ENCODE data around the gene ZFHX3. TPM values are rescaled to one million over a fixed set of nuclear protein-coding genes. Genes with fewer than 3 reads are reported as not detected.
"Not testable (repeated sequence)": the region's sequence is repeated elsewhere in the genome, so short reads cannot be mapped to it uniquely, and the experiment has no call there.

The ZFHX3 gene
- total RNA-seq, 1 donor from 2014 or later, result 3.9 TPM

DNA sequence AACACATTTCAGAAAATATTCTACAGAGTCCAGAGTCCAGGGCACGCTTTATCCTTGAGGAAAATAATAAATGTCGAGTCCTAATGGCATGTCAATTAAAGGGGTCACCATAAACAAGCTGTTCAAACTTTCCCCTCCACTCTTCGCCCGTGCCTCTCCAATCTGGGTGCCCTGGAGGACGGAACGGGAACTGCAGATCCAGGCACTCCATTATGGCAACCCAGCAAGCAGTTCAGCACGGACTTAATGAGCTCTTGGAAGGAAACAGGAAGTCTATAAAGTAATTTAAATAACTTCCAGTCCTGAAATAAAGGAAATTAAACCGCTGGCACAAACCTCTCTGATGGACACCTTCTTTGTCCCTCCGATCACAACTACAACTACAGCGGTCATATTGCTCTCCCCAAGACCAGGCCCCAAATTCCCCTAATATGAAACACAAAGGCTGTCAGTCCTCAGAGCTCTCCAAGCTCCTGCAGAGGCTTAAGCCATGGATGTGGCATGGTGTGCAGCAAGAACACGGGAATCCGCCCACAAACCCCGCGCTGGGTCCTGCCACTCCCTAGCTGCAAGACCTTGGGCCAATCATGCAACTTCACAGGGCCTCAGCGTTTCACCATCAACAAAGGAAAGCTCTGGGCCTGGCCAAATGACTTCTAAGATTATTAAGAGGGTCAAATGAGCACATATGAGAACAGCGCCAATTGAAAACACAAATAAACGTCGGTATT lies 52.6 kb downstream of the ZFHX3 start:
- no peak for ATAC-seq

DNA sequence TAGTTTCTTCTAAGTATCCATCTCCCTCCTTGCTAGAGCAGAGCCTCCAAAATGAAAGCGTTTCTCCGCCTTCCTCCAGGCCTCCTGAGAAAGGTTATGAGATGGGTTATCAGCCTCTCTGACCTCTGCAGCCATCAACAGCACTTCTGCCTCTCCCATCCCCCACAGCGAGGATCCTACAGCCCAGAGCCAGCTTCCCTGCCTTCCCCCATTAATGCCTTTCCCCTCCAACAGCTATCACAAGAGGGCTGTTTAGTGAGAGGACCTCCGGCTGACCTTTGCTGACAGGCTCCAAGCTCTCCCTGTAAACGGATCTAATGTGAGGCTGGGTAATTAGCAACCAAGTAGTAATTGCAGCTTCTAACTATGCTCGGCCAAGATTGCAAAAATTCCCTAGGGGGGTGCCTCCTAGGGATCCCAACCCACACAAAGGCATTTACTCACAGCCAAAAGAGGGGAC lies 55.8 kb downstream of the ZFHX3 start:
- ATAC-seq, result no peak

DNA sequence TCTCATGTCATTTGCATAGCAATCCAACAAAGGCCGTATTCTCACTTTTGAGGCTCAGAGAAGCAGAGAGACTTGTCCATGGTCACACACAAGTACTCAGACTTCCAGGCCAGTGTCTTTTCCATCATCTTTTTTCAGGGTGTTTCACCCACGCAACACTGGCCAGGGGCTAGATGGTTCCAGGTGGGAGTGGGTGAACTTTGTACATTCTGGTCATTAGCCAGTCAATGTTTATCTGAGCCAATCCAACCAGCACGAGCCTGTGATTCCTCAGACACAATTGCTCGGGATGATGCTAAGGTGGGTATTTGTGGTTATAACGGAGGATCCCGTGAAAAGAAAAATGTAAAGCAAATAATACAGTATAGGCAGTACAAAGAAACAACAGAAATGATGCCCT lies 56.3 kb downstream of the ZFHX3 start:
- ATAC-seq, result no peak

- no peak for ATAC-seq
These were observed 56.7 kb downstream of the ZFHX3 start for GRCh38 chr16:72991211-72991610.

DNA sequence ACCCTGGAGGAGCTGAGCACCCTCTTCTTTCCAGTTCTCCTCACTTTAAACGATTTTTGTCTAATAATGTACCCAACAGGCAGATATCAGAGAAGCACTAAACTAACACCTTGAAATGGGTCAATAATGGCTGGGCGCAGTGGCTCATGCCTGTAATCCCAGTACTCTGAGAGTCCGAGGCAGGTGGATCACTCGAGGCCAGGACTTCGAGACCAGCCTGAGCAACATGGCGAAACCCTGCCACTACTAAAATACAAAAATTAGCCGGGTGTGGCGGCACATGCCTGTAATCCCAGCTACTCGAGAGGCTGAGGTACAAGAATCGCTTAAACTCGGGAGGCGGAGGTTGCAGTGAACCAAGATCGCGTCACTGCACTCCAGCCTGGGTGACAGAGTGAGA lies 57.4 kb downstream of the ZFHX3 start:
- no peak for ATAC-seq

GRCh38 chr16:72989579-72990551 lies 58.1 kb downstream of the ZFHX3 start:
- peak; percentile 83 for ATAC-seq

DNA sequence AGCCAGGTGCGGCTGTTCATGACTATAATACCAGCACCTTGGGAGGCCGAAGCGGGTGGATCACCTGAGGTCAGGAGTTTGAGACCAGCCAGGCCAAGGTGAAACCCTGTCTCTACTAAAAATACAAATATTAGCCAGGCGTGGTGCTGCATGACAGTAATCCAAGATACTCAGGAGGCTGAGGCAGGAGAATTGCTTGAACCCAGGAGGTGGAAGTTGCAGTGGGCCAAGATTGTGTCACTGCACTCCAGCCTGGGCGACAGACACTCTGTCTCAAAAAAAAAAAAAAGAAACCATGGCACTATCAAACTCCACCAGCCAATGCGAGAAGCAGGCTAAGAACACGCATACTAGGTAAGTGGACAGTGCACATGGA lies 58.7 kb downstream of the ZFHX3 start:
- ATAC-seq, result not testable (repeated sequence)

GRCh38 chr16:72988569-72988968 lies 59.4 kb downstream of the ZFHX3 start:
- no peak for ATAC-seq

DNA sequence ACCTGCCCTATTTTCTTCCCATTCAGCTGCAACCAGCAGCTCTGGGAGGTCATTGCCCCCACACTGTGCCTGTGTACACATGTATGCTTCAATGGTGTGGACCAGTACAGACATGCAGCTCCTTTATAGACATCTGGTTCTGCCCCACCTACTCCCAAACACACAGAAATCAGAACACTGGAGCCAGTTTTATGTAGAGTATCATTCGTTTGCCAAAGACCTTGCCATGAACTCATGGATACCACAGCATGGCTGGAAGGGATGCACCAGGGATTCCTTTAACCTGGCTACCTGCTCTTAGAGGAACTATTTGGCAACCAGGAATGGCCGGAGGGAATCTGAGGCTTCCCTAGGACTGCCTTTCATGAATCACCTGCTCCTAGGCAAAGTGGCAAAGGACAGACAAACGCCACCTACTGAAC lies 60.4 kb downstream of the ZFHX3 start:
- peak; percentile 70 for ATAC-seq

DNA sequence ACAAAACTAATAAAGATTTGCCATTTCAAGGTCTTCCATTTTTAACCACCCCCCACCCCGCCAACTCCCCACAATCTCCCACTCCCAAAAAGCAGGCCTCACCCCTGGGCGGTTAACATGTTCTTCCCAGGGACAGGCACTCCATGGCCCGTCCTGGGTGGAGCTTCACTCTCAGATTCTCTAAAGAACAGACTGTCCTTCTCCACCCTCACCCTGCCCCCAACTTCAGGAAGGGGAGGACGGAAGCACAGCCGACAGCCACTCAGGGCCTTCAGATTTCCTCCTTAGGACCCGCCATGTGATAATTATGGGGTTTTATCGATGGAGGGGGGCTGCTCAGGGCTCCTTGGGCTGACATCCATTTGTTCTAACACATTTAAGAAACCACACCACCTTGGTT lies 61.9 kb downstream of the ZFHX3 start:
- ATAC-seq, result no peak

GRCh38 chr16:72985148-72985941 lies 62.6 kb downstream of the ZFHX3 start:
- ATAC-seq, result no peak

DNA sequence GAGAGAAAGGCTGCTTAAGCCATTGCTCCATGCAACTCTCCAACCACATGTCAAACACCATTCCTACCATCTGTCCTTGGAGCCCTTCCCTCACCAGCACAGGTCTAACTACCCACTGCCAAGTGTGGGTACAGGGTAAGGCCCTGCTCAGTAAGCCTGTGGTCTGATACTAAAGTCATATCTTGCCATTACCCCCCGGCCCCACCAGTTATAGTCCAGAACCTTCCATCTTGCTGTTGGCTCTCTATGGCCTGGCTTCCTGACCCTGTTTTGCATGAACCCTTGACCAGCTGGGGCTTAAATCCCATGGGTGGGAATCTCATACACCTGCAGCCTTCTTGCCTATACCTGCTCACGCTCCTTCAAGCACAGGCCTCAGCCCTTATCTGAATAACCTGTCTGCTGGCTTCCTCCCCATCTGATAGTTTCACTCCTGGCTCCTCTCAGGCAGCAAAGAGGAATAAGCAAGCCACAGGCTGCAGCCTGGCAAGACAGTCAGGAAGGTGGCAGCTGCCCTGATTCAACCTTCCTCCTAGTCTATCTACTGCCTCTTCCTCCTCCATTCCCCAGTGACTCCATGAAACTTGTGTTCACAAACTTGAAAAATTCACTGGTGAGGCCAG lies 64.1 kb downstream of the ZFHX3 start:
- no peak for ATAC-seq

DNA sequence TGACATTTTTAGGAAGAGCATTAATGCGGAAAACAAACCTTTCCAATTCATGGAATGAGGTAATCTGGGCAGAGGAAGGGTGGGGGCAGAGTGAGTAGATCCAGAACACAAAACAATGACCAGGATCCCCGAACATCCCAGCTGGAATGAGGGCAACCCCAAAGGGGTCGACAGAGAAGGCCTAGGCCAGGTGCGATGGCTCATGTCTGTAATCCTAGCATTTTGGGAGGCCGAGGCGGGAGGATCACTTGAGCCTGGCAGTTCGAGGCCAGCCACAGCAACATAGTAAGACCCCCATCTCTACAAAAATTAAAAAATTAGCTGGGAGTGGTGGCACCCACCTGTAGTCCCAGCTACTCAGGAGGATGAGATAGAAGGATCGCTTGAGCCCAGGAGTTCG lies 64.7 kb downstream of the ZFHX3 start:
- ATAC-seq, result no peak

DNA sequence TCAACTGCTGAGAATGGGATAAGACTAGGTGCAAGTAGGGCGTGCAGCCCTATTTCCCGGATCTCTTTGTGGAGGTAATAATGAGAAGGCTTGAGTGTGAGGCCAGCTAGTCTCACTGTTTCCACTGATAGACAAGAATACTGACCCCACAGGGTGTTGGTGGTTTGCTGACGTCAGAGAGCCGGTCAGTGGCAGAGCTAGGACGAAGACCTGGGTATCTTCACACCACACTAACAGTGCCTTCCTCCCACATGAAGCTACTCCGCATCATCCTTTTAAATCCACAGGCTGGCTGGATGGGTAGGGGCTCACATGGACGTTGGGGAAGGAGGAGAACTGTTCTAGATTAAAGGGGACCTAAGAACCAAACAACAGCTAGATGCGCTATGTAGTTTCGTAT lies 68.0 kb downstream of the ZFHX3 start:
- no peak for ATAC-seq

DNA sequence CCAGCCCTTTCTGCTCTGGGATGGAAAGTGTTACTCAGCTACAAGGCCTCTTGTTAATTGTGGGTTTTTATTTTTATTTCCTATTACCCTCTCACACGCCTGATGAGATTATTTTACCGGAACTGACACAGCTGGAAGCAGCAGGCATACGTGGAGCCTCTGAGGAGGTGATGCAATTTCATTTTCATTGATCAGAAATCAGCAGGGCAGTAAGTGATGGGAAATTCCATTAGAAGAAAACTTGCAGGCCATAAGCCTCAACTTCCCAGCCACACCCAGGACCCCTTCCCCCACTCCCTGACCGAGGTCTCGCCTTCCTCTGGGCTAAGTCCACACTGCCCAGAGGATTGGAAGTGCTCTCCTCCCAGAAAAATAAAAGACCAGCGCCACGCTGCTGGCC lies 69.7 kb downstream of the ZFHX3 start:
- ATAC-seq, result no peak

GRCh38 chr16:72977127-72977526 lies 70.8 kb downstream of the ZFHX3 start:
- no peak for ATAC-seq

DNA sequence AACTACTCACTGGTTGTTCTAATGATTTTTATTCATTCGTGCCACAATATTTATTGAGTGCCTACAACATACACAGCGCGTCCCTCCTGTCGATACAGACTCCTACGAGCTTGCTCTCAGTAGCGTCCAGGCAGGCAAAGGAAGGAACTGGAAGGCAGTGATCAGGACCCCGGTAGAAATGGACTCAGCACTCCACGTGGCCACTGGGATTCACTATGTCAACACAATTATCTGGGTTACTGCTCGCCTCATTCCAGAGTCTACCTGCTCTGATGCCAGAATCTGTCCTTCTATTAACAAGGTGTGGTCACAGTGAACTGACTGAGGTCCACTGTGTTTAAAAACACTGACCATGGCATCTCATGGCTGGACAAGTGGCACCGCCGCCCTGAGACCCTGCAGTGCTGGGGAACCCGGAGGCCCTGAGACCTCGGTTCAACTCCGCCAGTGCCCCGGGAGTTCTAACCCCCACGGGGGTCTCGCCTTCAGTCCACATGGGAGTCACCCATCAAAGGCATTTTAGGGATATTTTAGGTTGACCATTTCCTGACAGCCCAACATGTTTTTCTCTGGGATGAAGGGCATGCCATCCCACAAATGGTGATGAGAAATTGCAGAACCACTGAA lies 71.4 kb downstream of the ZFHX3 start:
- no peak for ATAC-seq

DNA sequence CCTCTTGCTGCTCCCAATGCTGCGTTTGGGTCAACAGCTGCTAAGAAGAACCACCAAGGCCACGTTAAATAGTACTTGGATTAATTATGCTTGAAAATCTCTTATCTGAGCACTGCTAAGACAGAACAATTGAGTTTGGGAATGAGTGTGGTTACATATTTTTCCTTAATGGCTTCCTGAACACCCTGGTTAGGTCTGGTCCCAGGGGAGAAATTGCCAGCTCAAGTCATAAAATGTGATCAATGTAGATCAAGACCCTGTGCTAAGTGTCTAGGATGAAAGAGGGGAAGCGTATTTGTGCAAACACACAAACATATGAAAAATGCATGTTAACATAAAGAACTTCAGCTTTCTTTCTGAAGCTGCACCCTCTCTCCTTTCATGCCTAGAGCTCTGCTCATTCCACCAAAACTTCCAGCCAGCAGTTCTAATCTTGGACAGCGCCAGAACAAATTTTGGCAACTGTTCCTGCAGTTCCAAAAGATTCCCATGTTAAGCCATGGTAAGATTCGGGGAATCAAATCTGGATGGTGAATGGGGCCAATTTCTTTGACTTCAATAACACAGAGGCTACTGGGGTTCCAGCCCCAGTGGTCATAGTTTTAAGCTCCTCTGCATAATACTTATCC lies 72.0 kb downstream of the ZFHX3 start:
- no peak for ATAC-seq

DNA sequence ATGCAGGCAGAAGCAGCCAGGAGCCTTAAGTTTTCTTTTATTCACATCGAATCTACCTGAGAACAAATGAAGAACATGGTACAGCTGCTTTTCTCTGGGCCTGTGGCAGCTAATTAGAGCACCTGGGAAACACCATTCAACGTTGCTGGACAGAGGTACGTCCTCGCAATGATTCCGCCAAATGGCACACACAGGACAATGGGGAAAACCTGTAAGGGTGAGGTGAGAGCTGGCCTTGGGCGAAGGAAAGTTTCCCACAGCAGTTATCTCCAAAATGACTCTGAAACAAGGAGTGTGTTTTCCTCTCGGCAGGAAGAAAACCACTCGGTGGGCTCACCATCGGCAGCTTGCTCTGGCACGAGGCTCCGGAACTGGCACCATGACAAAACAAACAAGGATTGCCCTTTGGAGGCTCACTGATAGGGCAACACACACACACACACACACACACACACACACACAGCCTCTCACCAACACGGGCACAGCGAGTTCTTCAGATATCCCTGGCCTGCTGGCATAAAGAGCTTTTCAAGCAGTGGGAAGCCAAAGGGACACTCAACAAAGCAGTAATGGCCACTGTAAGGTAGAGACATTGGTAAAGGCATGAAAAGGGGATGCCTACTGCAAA lies 73.7 kb downstream of the ZFHX3 start:
- no peak for ATAC-seq

GRCh38 chr16:72972878-72973571 lies 74.9 kb downstream of the ZFHX3 start:
- ATAC-seq, result no peak

Data from esophagus mucosa (tissue), 1 donor.